HCT116 (cell line): Measurements from ENCODE around the gene AHRR. TPM values are rescaled to one million over a fixed set of nuclear protein-coding genes. Genes with fewer than 3 reads are reported as not detected.

ENCODE experiments used
- ATAC-seq: fragments of 200-7000 bp; cut with Tn5 transposase; 2 replicates; pipeline ENCODE4 v1.9.1; 2020; ENCODE audit warnings: mild to moderate bottlenecking, moderate library complexity
- BruUV-seq: library from RNA; stranded (reverse); fragments of 400-500 nt; replicated peaks from 2 replicates; lab custom pipeline; 2021; lab: Mats Ljungman, UMichigan
- CTCF ChIA-PET: fragments of 300-600 bp; sonication (Branson Sonifier 250); formaldehyde crosslinking; loops from one replicate; lab custom pipeline; 2021; ENCODE audit warnings: antibody characterized with exemption; lab: Charles Lee
- POLR2A ChIA-PET: fragments of 300-600, 350-600 bp; sonication (Branson Sonifier 250); formaldehyde crosslinking; loops from one replicate; lab custom pipeline; 2021; ENCODE audit warnings: antibody characterized with exemption; lab: Charles Lee
- RAD21 ChIA-PET, 2 experiments: fragments of 300-600 bp; sonication (Branson Sonifier 250); formaldehyde crosslinking; loops; one replicate each; lab custom pipeline; 2023; ENCODE audit warnings: low total read pairs in 2 of 2; ENCODE audit not compliant: uncharacterized antibody in 2 of 2, unreplicated experiment in 2 of 2, low non-redundant PET in 1 of 2; lab: Charles Lee
- DNase-seq: peaks from one replicate; pipeline ENCODE4 v3.0.0-alpha.2; 2010; ENCODE audit warnings: low read depth, low spot score
- H2AFZ ChIP-seq: fragments of 200-600 bp; shearing (Covaris generic), sonication (generic); 2 replicates; pipeline ENCODE4 v1.6.1; 2017; ENCODE audit warnings: low read depth, mixed run types, mixed read lengths, antibody characterized with exemption, low read length; ENCODE audit not compliant: poor library complexity, severe bottlenecking
- H3K27ac ChIP-seq: 2 replicates; pipeline ENCODE4 v1.5.1; 2012; ENCODE audit warnings: low read depth, low read length
- H3K27me3 ChIP-seq: fragments of 200-600 bp; sonication (generic); 2 replicates; pipeline ENCODE4 v1.6.1; 2016; ENCODE audit warnings: mixed run types, low read length, mixed read lengths; ENCODE audit not compliant: insufficient read depth
- H3K36me3 ChIP-seq, 2 experiments: fragments of 200-500 bp in 1 of 2; fragments of 200-600 bp in 1 of 2; sonication (Bioruptor generic) in 1 of 2; sonication (generic) in 1 of 2; 2 replicates each; pipeline versions ENCODE4 v1.5.1 to v1.6.1; 2014 to 2016; ENCODE audit warnings: low read length in 2 of 2, inconsistent platforms in 1 of 2, mixed read lengths in 1 of 2, mixed run types in 1 of 2; ENCODE audit not compliant: insufficient read depth in 2 of 2, control insufficient read depth in 1 of 2
- H3K4me1 ChIP-seq, 2 experiments: fragments of 200-600 bp in 1 of 2; sonication (generic) in 1 of 2; 2 replicates each; pipeline versions ENCODE4 v1.5.1 to v1.6.1; 2012 to 2017; ENCODE audit warnings: low read length in 2 of 2, inconsistent platforms in 1 of 2, mild to moderate bottlenecking in 1 of 2, mixed read lengths in 1 of 2, mixed run types in 1 of 2, moderate library complexity in 1 of 2; ENCODE audit not compliant: insufficient read depth in 2 of 2, control insufficient read depth in 1 of 2
- H3K4me2 ChIP-seq: fragments of 200-600 bp; sonication (generic); 2 replicates; pipeline ENCODE4 v1.6.1; 2017; ENCODE audit warnings: mixed run types, low read length, mixed read lengths
- H3K4me3 ChIP-seq, 2 experiments: fragments of 200-600 bp in 1 of 2; sonication (generic) in 1 of 2; replicated peaks in 1 of 2; 2 replicates each; pipeline ENCODE4 v1.5.1; 2011 to 2016; ENCODE audit warnings: low read length in 2 of 2, control low read depth in 1 of 2, low read depth in 1 of 2, mild to moderate bottlenecking in 1 of 2, mixed read lengths in 1 of 2, mixed run types in 1 of 2
- H3K79me2 ChIP-seq: fragments of 200-600 bp; sonication (generic); 2 replicates; pipeline ENCODE4 v1.6.1; 2017; ENCODE audit warnings: mild to moderate bottlenecking, mixed run types, low read length, moderate library complexity, mixed read lengths; ENCODE audit not compliant: insufficient read depth
- H3K9ac ChIP-seq: fragments of 200-600 bp; sonication (generic); 2 replicates; pipeline ENCODE4 v1.6.1; 2016; ENCODE audit warnings: low read length, mixed read lengths
- H3K9me2 ChIP-seq: fragments of 200-600 bp; sonication (generic), shearing (Covaris generic); 2 replicates; pipeline ENCODE4 v1.6.1; 2017; ENCODE audit warnings: mixed run types, mild to moderate bottlenecking, moderate library complexity; ENCODE audit not compliant: insufficient read depth
- H3K9me3 ChIP-seq, 2 experiments: fragments of 200-500 bp in 1 of 2; fragments of 200-600 bp in 1 of 2; sonication (Bioruptor generic) in 1 of 2; sonication (generic) in 1 of 2; 2 replicates each; pipeline ENCODE4 v1.6.1; 2014 to 2017; ENCODE audit warnings: low read length in 2 of 2, mixed read lengths in 2 of 2, inconsistent platforms in 1 of 2, low read depth in 1 of 2, mild to moderate bottlenecking in 1 of 2, mixed run types in 1 of 2, moderate library complexity in 1 of 2; ENCODE audit not compliant: control insufficient read depth in 1 of 2, insufficient read depth in 1 of 2
- H4K20me1 ChIP-seq: fragments of 200-600 bp; sonication (generic), shearing (Covaris generic); 2 replicates; pipeline ENCODE4 v1.6.1; 2017; ENCODE audit warnings: mixed run types, mild to moderate bottlenecking, moderate library complexity; ENCODE audit not compliant: insufficient read depth
- ATF3 ChIP-seq: IDR thresholded peaks from 2 replicates; pipeline ENCODE4 v1.6.1; 2012
- CBX3 ChIP-seq: IDR thresholded peaks from 2 replicates; pipeline ENCODE4 v1.6.1; 2012; ENCODE audit warnings: low read depth
- CEBPB ChIP-seq: IDR thresholded peaks from 2 replicates; pipeline ENCODE4 v1.6.1; 2012; ENCODE audit warnings: low read depth
- CTCF ChIP-seq, 3 experiments: fragments of 200-600 bp in 1 of 3; sonication (generic) in 1 of 3; IDR thresholded peaks in 2 of 3; conservative IDR thresholded peaks in 1 of 3; 2 replicates each; pipeline ENCODE4 v1.5.1; 2012 to 2017; ENCODE audit warnings: low read depth in 2 of 3, low read length in 2 of 3, antibody characterized with exemption in 1 of 3, borderline replicate concordance in 1 of 3, control low read depth in 1 of 3, mild to moderate bottlenecking in 1 of 3, mixed read lengths in 1 of 3, mixed run types in 1 of 3, moderate library complexity in 1 of 3; ENCODE audit not compliant: insufficient read depth in 1 of 3
- EGR1 ChIP-seq: IDR thresholded peaks from 2 replicates; pipeline ENCODE4 v1.6.1; 2012; ENCODE audit warnings: low read depth
- ELF1 ChIP-seq: IDR thresholded peaks from 2 replicates; pipeline ENCODE4 v1.6.1; 2012; ENCODE audit warnings: low read depth, borderline replicate concordance
- EZH2 ChIP-seq: fragments of 200-600 bp; sonication (generic); IDR thresholded peaks from 2 replicates; pipeline ENCODE4 v1.6.1; 2017; ENCODE audit warnings: antibody characterized with exemption, mixed run types
- FOSL1 ChIP-seq: IDR thresholded peaks from 2 replicates; pipeline ENCODE4 v1.6.1; 2012; ENCODE audit warnings: low read depth
- MAX ChIP-seq: IDR thresholded peaks from 2 replicates; pipeline ENCODE4 v1.6.1; 2012
- POLR2A ChIP-seq: IDR thresholded peaks from 2 replicates; pipeline ENCODE4 v1.7.0; 2011; ENCODE audit warnings: borderline replicate concordance; ENCODE audit not compliant: insufficient read depth, insufficient read length; ENCODE audit errors: extremely low read depth
- POLR2AphosphoS5 ChIP-seq: IDR thresholded peaks from 2 replicates; pipeline ENCODE4 v1.6.1; 2011; ENCODE audit warnings: mild to moderate bottlenecking, low read depth, low read length, moderate library complexity
- RAD21 ChIP-seq: IDR thresholded peaks from 2 replicates; pipeline ENCODE4 v1.6.1; 2012; ENCODE audit warnings: low read depth, mild to moderate bottlenecking
- REST ChIP-seq: IDR thresholded peaks from 2 replicates; pipeline ENCODE4 v1.6.1; 2012; ENCODE audit warnings: low read depth
- SIN3A ChIP-seq: IDR thresholded peaks from 2 replicates; pipeline ENCODE4 v1.6.1; 2012; ENCODE audit warnings: low read depth
- SP1 ChIP-seq: IDR thresholded peaks from 2 replicates; pipeline ENCODE4 v1.6.1; 2012; ENCODE audit warnings: low read depth
- TCF7L2 ChIP-seq: IDR thresholded peaks from 2 replicates; pipeline ENCODE4 v1.7.0; 2011; ENCODE audit warnings: borderline replicate concordance, inconsistent platforms; ENCODE audit not compliant: insufficient read depth, insufficient read length; ENCODE audit errors: extremely low read depth
- YY1 ChIP-seq: IDR thresholded peaks from 2 replicates; pipeline ENCODE4 v1.6.1; 2011; ENCODE audit warnings: low read length, low read depth, moderate library complexity, mild to moderate bottlenecking; ENCODE audit not compliant: insufficient replicate concordance; ENCODE audit errors: extremely low read depth
- intact Hi-C: fragments of 100-400 bp; cut with micrococcal nuclease; formaldehyde crosslinking; loops from 2 replicates; pipeline ENCODE4 v1.10.0; 2022
- total RNA-seq: library from RNA; stranded (reverse); gene quantifications from one replicate; pipeline ENCODE4 v1.2.1, GENCODE V29; 2021; ENCODE audit not compliant: unreplicated experiment

AHRR gene
- total RNA-seq, 1 experiment from 2014 or later: 12.7 TPM

GRCh38 chr5:389197-389821, 67.8 kb downstream of the AHRR start:
- intact Hi-C loops: no loop called here
- Histone ChIP-seq H4K20me1 (no peaks in the 10 kb centered on the region), H3K27ac (no peak overlapping the region), H3K4me2 (no peak overlapping the region), H2AFZ (no peak overlapping the region), H3K36me3 (no peaks in the 10 kb centered on the region), H3K9ac (no peak overlapping the region), H3K79me2 (no peaks in the 10 kb centered on the region), H3K27me3 (no peaks in the 10 kb centered on the region), H3K9me3 (peaks cover 0 to 4% of the 10 kb centered on the region in 2 experiments; a peak in 1 of 4 replicates), H3K4me3 (no peak overlapping the region), H3K9me2 (no peaks in the 10 kb centered on the region), H3K4me1 (peaks cover 7 to 41% of the 10 kb centered on the region in 2 experiments; a peak in 3 of 4 replicates)
- ATAC-seq (no peak), DNase-seq (no peak)
- POLR2A ChIA-PET: no interaction called here
- BruUV-seq: no TSS peak
- no peak for TF ChIP-seq YY1
- TF ChIP-seq REST: no peak
- no peak for TF ChIP-seq POLR2AphosphoS5
- TF ChIP-seq SP1: no peak
- no peak for TF ChIP-seq TCF7L2
- no peak for TF ChIP-seq EGR1
- TF ChIP-seq POLR2A: no peak
- TF ChIP-seq CTCF (IDR thresholded peaks at IDR 0.05 in 2 of 3, conservative IDR thresholded peaks at IDR 0.05 in 1 of 3; ENCODE audit: borderline replicate concordance in 1 of 3, insufficient read depth in 1 of 3, low read depth in 2 of 3, low read length in 2 of 3): no peak
- TF ChIP-seq FOSL1: no peak
- TF ChIP-seq MAX: no peak
- TF ChIP-seq CBX3: no peak
- no peak for TF ChIP-seq SIN3A
- no peak for TF ChIP-seq ATF3
- no peak for TF ChIP-seq ELF1
- TF ChIP-seq CEBPB: no peak
- no peak for TF ChIP-seq EZH2
- no peak for TF ChIP-seq RAD21
- RAD21 ChIA-PET: no interaction called here
- CTCF ChIA-PET: no interaction called here
